Common myeloid progenitor, CD34-positive (primary cell): Measurements from ENCODE around the gene HOXC12.

Experiments used
- CTCF ChIA-PET: fragments of 350-600 bp; sonication (Branson Sonifier 250); formaldehyde crosslinking; loops from one replicate; lab custom pipeline; 2021; ENCODE audit warnings: antibody characterized with exemption; lab: Charles Lee
- POLR2A ChIA-PET: fragments of 350-600 bp; sonication (Branson Sonifier 250); formaldehyde crosslinking; loops from one replicate; lab custom pipeline; 2021; ENCODE audit warnings: antibody characterized with exemption; lab: Charles Lee
- DNase-seq, 3 donors: peaks; one replicate each; pipeline versions ENCODE4 v3.0.0 to v3.0.0-alpha.2; 2013
- H3K27ac ChIP-seq, 2 experiments: 1 replicate in 1 of 2; 2 replicates in 1 of 2; pipeline ENCODE4 v1.7.0; 2013; ENCODE audit warnings: inconsistent platforms in 2 of 2, low read length in 2 of 2, mild to moderate bottlenecking in 2 of 2, low read depth in 1 of 2, moderate library complexity in 1 of 2; ENCODE audit not compliant: severe bottlenecking in 2 of 2, insufficient read depth in 1 of 2, poor library complexity in 1 of 2
- H3K27me3 ChIP-seq, 5 experiments: replicated peaks in 2 of 5; 1 replicate in 3 of 5; 2 replicates in 2 of 5; pipeline versions ENCODE4 v1.6.1 to v1.7.0; 2013; ENCODE audit warnings: low read length in 4 of 5, mild to moderate bottlenecking in 2 of 5, moderate library complexity in 2 of 5, inconsistent platforms in 1 of 5; ENCODE audit not compliant: insufficient read depth in 5 of 5, control insufficient read depth in 4 of 5
- H3K36me3 ChIP-seq, 4 experiments: 1 replicate in 2 of 4; 2 replicates in 2 of 4; pipeline versions ENCODE4 v1.6.1 to v1.7.0; 2013; ENCODE audit warnings: low read length in 3 of 4, control low read depth in 1 of 4, mild to moderate bottlenecking in 1 of 4; ENCODE audit not compliant: control insufficient read depth in 4 of 4, insufficient read depth in 4 of 4
- H3K4me1 ChIP-seq, 4 experiments: 1 replicate in 3 of 4; 2 replicates in 1 of 4; pipeline versions ENCODE4 v1.6.1 to v1.7.1; 2013; ENCODE audit warnings: low read length in 3 of 4, mild to moderate bottlenecking in 3 of 4, control low read depth in 1 of 4, inconsistent platforms in 1 of 4, moderate library complexity in 1 of 4; ENCODE audit not compliant: control insufficient read depth in 4 of 4, insufficient read depth in 4 of 4; ENCODE audit errors: control extremely low read depth in 1 of 4
- H3K4me3 ChIP-seq, 7 experiments: 1 replicate in 4 of 7; 2 replicates in 3 of 7; pipeline versions ENCODE4 v1.5.1 to v1.7.0; 2013; ENCODE audit warnings: mild to moderate bottlenecking in 7 of 7, low read length in 6 of 7, moderate library complexity in 6 of 7, inconsistent platforms in 2 of 7, low read depth in 2 of 7, control low read depth in 1 of 7; ENCODE audit not compliant: insufficient read depth in 4 of 7, control insufficient read depth in 1 of 7; ENCODE audit errors: extremely low read depth in 1 of 7
- H3K9me3 ChIP-seq, 5 experiments: 1 replicate in 4 of 5; 2 replicates in 1 of 5; pipeline versions ENCODE4 v1.6.1 to v1.7.1; 2013; ENCODE audit warnings: low read length in 4 of 5, mild to moderate bottlenecking in 2 of 5, inconsistent platforms in 1 of 5, low read depth in 1 of 5, moderate library complexity in 1 of 5; ENCODE audit not compliant: control insufficient read depth in 4 of 5, insufficient read depth in 2 of 5; ENCODE audit errors: control extremely low read depth in 1 of 5
- WGBS: methylation state at CpG from one replicate; pipeline ENCODE4 v1.1.5; 2013; ENCODE audit not compliant: insufficient coverage; 5-methylcytosine and 5-hydroxymethylcytosine counted together

HOXC12 gene

DNA sequence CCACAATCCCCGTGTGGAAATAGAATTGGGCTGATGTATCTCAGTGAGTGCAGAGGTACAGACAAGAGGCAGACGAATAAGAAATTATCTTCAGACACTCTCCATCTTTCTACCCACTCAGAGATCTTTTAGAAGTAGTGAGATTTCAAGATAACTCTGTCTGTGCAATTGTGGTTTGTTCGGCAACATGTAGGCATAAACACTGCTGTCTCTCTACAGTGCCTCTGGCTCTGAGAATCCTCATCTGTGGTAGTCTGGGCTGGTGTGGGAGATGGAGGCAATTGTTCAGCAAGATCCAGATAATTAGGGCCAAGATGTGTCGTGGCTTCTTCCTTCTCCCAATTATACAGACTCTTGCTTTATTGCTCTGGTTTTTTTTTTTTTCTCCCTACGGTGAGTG, 13.0 kb upstream of the HOXC12 start:
- H3K9me3 ChIP-seq = peaks cover 0 to 9% (median 1%) of the 10 kb centered on the region in 5 experiments
- no peak overlapping the region for H3K27ac ChIP-seq
- no peaks in the 10 kb centered on the region for H3K4me1 ChIP-seq
- DNase-seq = no peak
- no peaks in the 10 kb centered on the region for H3K36me3 ChIP-seq
- H3K27me3 ChIP-seq = peaks cover 34 to 99% (median 81%) of the 10 kb centered on the region in 5 experiments
- POLR2A ChIA-PET = no interaction called here
- CTCF ChIA-PET = interaction anchor here (1.3 kb wide), 1 partner anchor 265 kb away, joined by 3 read pairs; no protein-coding TSS in a partner anchor
- WGBS = no CpG with 5 or more reads among the region's 5 CpGs
- H3K4me3 ChIP-seq = no peak overlapping the region

DNA sequence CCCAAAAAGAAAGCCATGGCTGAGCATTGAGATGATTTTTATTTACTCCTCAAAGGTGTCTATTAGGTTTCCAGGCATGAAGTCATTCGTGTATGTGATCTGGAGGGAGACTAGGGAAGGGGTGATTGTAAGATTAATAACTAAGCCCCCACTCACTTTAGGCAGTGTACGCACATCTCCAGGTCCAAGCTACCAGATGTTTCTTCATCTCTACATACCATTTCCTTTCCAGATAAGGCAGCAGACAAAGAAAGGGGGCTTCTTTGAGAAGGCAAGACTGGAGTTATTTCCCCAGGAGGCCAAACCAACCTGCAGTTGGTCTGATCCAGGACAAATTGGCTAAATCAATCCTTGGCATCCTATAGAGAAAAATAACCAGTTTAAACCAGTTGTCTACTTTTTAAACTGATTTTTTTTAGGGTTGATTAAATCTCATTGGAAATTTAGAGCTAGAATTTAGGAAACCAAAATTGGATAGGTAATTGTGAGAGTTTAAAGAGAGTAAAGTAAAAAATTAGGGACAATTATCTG, 12.2 kb upstream of the HOXC12 start:
- no peak overlapping the region for H3K27ac ChIP-seq
- H3K9me3 ChIP-seq = peaks cover 0 to 9% (median 1%) of the 10 kb centered on the region in 5 experiments
- DNase-seq = no peak
- H3K27me3 ChIP-seq = peaks cover 30 to 99% (median 77%) of the 10 kb centered on the region in 5 experiments
- ChIA-PET POLR2A (no interaction called here), CTCF (interaction anchor here (0.9 to 1.9 kb wide), 2 partner anchors 8 to 10 kb away, joined by 3 to 7 read pairs; no protein-coding TSS in a partner anchor)
- no peaks in the 10 kb centered on the region for H3K36me3 ChIP-seq
- no peak overlapping the region for H3K4me3 ChIP-seq
- no peaks in the 10 kb centered on the region for H3K4me1 ChIP-seq
- WGBS = 0% methylated on average over 1 of the region's 2 CpGs

DNA sequence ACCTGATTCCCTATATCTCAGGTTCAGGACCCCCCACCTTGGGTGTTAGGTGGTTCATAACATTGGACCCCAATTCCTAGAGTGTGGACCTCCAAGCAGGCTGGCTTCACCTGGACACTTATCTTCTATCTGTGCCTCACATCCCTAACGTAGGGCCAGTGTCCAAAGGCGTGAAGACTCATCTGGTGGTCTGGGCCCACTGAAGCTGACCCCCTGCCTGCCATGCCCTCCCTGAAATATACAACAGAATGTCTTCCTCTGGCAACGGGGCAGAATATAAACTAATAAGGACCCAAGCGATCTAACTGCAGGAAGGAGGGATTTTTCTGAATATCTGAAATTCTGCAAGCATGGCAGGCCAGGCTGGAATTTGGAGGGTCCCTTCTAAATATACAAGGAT, 10.5 kb upstream of the HOXC12 start:
- CTCF ChIA-PET = interaction anchor here (1.5 to 1.9 kb wide), 2 partner anchors 10 to 47 kb away, joined by 3 to 7 read pairs; no protein-coding TSS in a partner anchor
- peaks cover 32 to 99% (median 83%) of the 10 kb centered on the region in 5 experiments for H3K27me3 ChIP-seq
- POLR2A ChIA-PET = no interaction called here

DNA sequence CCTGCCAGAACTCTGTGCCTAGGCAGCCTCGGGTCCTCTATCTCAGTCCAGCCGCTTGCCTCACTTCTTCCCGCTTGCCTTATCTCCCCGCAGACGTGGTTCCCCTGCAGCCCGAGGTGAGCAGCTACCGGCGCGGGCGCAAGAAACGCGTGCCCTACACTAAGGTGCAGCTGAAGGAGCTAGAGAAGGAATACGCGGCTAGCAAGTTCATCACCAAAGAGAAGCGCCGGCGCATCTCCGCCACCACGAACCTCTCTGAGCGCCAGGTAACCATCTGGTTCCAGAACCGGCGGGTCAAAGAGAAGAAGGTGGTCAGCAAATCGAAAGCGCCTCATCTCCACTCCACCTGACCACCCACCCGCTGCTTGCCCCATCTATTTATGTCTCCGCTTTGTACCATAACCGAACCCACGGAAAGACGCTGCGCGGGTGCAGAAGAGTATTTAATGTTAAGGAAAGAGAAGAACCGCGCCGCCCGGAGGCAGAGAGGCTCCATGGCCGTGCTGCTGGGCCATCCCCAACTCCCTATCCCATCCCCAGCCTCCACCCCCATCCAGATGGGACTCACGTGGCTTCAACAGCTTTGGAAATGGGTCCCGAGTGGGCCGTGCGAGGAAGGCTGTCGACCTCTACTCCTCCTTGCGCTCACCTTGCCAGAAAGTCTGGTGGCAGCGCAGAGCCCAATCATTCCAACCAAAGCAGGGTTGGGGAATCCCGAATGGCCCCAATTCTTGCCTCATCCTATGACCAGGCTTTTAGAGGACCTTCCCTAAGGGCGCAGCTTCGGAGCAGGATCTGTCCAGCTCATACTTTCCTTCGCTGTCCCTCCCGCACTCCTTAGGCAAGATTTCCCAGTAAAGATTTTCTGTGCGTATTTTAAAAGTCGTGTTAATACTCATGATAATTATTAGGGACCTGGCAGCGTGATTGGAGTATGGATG, 9.5 kb upstream of the HOXC12 start:
- ChIA-PET POLR2A (interaction anchor here (0.6 kb wide), 1 partner anchor 73 kb away, joined by 9 read pairs; no protein-coding TSS in a partner anchor), CTCF (interaction anchor here (1.0 to 2.0 kb wide), 4 partner anchors 10 to 154 kb away, joined by 3 to 11 read pairs (median 4); partner anchors contain the start of gene HOXC12)
- Histone ChIP-seq H3K27me3 (peaks cover 32 to 99% (median 77%) of the 10 kb centered on the region in 5 experiments), H3K9me3 (peaks cover 0 to 5% (median 1%) of the 10 kb centered on the region in 5 experiments), H3K4me1 (no peaks in the 10 kb centered on the region), H3K4me3 (no peak overlapping the region), H3K36me3 (no peaks in the 10 kb centered on the region), H3K27ac (no peak overlapping the region)
- 6% methylated on average over 31 of the region's 51 CpGs for WGBS
- DNase-seq = no peak

More for the DNA sequence above, 10.5 kb upstream of the HOXC12 start:
- DNase-seq = no peak
- 40% methylated on average over 1 of the region's 4 CpGs for WGBS
- H3K9me3 ChIP-seq = peaks cover 0 to 7% (median 1%) of the 10 kb centered on the region in 5 experiments
- no peak overlapping the region for H3K4me3 ChIP-seq
- no peaks in the 10 kb centered on the region for H3K4me1 ChIP-seq
- H3K36me3 ChIP-seq = no peaks in the 10 kb centered on the region
- no peak overlapping the region for H3K27ac ChIP-seq

DNA sequence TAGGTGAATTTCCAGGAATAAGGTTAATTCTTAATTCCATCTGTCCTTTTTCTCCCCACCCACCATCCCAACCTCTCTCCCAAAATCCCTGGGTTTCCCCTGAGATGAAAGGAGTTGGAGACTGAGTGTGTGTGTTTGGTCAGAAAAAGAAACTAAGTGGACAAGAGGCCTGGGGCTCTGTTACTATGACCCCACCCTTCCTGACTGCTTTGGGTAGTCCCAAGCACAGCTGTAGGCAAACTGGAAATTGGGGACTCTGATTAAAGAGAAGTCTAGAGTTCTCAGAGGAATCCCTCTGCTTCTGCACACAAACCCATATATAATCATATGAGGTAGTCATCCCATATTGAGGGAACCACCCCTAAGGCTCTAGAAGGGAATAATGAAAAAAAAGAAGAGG, 7.0 kb upstream of the HOXC12 start:
- Histone ChIP-seq H3K4me1 (peaks cover 0 to 5% (median 0%) of the 10 kb centered on the region in 4 experiments), H3K36me3 (no peaks in the 10 kb centered on the region), H3K9me3 (peaks cover 0 to 5% (median 1%) of the 10 kb centered on the region in 5 experiments), H3K4me3 (no peak overlapping the region), H3K27ac (no peak overlapping the region), H3K27me3 (peaks cover 22 to 100% (median 81%) of the 10 kb centered on the region in 5 experiments)
- POLR2A ChIA-PET = no interaction called here
- CTCF ChIA-PET = no interaction called here
- DNase-seq = no peak

DNA sequence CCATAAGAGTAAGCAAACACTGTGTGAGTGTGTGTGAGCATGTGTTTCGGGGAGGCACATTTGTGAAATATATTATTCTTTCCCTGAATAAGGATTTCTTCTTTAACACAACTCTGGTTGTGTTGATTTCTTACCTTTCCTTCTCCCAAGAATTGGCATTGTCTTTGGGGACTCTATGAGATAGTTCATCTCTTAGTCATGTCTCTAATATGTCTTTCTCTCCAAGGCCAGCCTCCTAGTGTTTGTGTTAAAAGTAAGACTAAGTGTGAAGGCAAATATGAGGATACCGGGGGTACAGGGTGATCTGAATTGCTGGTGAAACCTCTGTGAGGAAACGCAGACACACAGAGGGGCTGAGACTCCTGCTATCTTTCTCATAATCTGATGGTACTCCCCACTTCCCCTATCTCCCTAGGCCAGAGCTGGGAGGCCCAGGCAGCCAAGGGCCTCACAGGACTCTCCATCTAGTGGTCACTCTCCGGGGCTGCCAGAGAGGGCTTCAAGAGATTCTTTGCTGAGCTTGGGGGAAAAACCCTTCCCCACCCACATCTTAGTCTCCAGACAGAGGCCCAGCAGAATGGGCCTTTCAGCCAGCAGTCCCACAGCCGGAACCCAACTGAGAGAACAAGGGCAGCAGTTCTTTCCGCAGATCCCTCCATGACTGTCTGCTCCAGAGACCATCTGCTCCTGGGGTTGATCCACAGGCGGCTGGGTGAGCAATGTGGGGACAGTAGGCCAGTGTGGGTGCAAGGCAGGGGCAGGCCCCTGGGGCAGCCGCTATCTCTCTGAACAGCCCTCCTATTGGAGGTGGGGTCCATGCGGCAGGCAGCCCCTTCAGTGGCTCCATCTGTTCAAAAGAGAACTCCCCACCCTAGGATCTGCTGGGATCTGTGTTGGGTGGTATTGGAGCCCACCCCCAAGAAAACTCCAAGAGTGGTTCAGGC, 5.8 kb upstream of the HOXC12 start:
- WGBS = 28% methylated on average over 5 of the region's 9 CpGs
- CTCF ChIA-PET = interaction anchor here (0.9 kb wide), 1 partner anchor 58 kb away, joined by 4 read pairs; no protein-coding TSS in a partner anchor

More for the DNA sequence above, 5.8 kb upstream of the HOXC12 start:
- Histone ChIP-seq H3K27ac (no peak overlapping the region), H3K4me3 (no peak overlapping the region), H3K36me3 (no peaks in the 10 kb centered on the region), H3K27me3 (peaks cover 16 to 100% (median 81%) of the 10 kb centered on the region in 5 experiments), H3K4me1 (peaks cover 0 to 5% (median 0%) of the 10 kb centered on the region in 4 experiments), H3K9me3 (peaks cover 0 to 5% (median 0%) of the 10 kb centered on the region in 5 experiments)
- POLR2A ChIA-PET = no interaction called here
- DNase-seq = no peak
